Activated CD4-positive, alpha-beta T cell treated with anti-CD3 and anti-CD28 coated beads, Interleukin-2, Interleukin-6, amounts not matched to agents 100 ng/mL and 50 ng/mL, durations not matched to agents 16 hours and 8 hours (primary cell): ENCODE results near the gene TGFBRAP1.

Experiments
- DNase-seq: peaks from one replicate; pipeline ENCODE4 v3.0.0-alpha.2; 2020

Gene TGFBRAP1

GRCh38 chr2:105236060-105236424, 93.5 kb downstream of the TGFBRAP1 start:
- DNase-seq, result no peak

GRCh38 chr2:105235388-105236059, 94.0 kb downstream of the TGFBRAP1 start:
- peak; percentile 71 for DNase-seq

- DNase-seq, result no peak
These were observed 98.3 kb downstream of the TGFBRAP1 start for GRCh38 chr2:105231232-105231619.

- no peak for DNase-seq
These were observed 105.1 kb downstream of the TGFBRAP1 start for GRCh38 chr2:105224444-105224843.

- DNase-seq, result no peak
These were observed 108.9 kb downstream of the TGFBRAP1 start for GRCh38 chr2:105220604-105221003.

GRCh38 chr2:105215586-105216192, 113.8 kb downstream of the TGFBRAP1 start:
- no peak for DNase-seq
